Inferior parietal cortex (tissue), 1 donor: ENCODE data around the gene OGA.

Source experiments
- DNase-seq: peaks from one replicate; pipeline ENCODE4 v3.0.0-alpha.2; 2016; ENCODE audit errors: extremely low spot score

The OGA gene

GRCh38 chr10:101775273-101776160 is 42.7 kb downstream of the OGA start, which contains the start of gene FGF8:
Gene FGF8 (minus strand): TSS chr10:101776114. CDS start chr10:101775900, 214 bp downstream.
- DNase-seq: no peak

- DNase-seq: no peak
Measured at GRCh38 chr10:101774589-101775272, 43.5 kb downstream of the OGA start.

GRCh38 chr10:101773923-101774588 is 44.2 kb downstream of the OGA start:
- no peak for DNase-seq

- no peak for DNase-seq
Measured at GRCh38 chr10:101772895-101773761, 45.1 kb downstream of the OGA start.

GRCh38 chr10:101772017-101772894 is 46.0 kb downstream of the OGA start:
- no peak for DNase-seq

- DNase-seq: no peak
Measured at GRCh38 chr10:101771380-101771779, 46.9 kb downstream of the OGA start.

GRCh38 chr10:101770331-101771215 is 47.7 kb downstream of the OGA start:
- DNase-seq: no peak

- no peak for DNase-seq
Measured at GRCh38 chr10:101769541-101770180, 48.6 kb downstream of the OGA start.

GRCh38 chr10:101768791-101769170 is 49.5 kb downstream of the OGA start:
- DNase-seq: no peak

GRCh38 chr10:101767966-101768790 is 50.1 kb downstream of the OGA start:
- DNase-seq: no peak

GRCh38 chr10:101767600-101767945 is 50.7 kb downstream of the OGA start:
- no peak for DNase-seq

- no peak for DNase-seq
Measured at GRCh38 chr10:101766753-101767599, 51.3 kb downstream of the OGA start.

- DNase-seq: no peak
Measured at GRCh38 chr10:101766306-101766705, 51.9 kb downstream of the OGA start.

GRCh38 chr10:101763141-101763846 is 55.0 kb downstream of the OGA start:
- DNase-seq: no peak

- DNase-seq: no peak
Measured at GRCh38 chr10:101762736-101763135, 55.5 kb downstream of the OGA start.

- DNase-seq: no peak
Measured at GRCh38 chr10:101761226-101761625, 57.0 kb downstream of the OGA start.

- DNase-seq: no peak
Measured at GRCh38 chr10:101760510-101760909, 57.7 kb downstream of the OGA start.
